Measurements from ENCODE around the gene GNAT1. TPM values are rescaled to one million over a fixed set of nuclear protein-coding genes. Genes with fewer than 3 reads are reported as not detected.
"Not testable (repeated sequence)": the region's sequence is repeated elsewhere in the genome, so short reads cannot be mapped to it uniquely, and the experiment has no call there.

GNAT1 gene
- total RNA-seq, 2 donors from 2014 or later: not detected

DNA sequence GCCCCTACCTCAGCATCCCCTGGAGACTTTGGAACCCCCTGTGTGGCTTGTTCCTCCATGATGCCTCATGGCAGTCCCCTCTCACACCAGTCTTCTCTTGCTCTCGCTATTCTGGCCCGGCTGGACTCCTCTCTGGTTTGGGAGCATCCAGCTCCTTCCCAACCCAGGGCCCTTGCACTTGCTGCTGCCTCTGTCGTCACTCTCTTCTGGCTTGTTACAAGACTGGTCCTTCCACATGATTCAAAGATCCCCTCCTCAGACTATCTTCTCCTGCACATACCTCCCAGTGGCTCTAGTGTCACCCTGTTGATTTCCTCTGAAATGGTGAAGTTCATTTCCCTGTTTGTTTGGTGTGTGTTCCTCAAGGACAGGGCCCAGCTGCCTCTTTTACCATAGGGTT is 38.1 kb downstream of the GNAT1 start:
- ATAC-seq: no peak
- intact Hi-C loops (cut with DNase I, micrococcal nuclease): no loop called here
- DNase-seq: no peak

- intact Hi-C loops (cut with DNase I, micrococcal nuclease): no loop called here
- ATAC-seq: no peak
- no peak for DNase-seq
Observed at GRCh38 chr3:50230104-50230793, 38.8 kb downstream of the GNAT1 start.

DNA sequence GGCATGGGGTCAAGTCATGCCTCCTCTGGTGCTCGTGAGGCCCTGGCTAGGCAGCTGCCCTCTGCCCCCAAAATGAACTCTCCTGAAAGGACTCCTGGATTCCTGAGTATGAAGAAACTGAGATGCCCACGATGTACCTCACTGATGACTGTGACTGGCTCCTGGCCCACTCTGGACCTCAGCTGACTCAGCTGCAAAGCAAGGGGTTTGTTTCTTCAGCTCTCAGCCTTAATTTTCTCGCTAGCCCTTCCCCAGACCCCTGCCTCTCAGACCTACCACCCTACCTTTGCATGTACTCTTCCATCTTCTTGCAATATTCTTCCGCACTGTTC is 39.4 kb downstream of the GNAT1 start:
- ATAC-seq (no peak), DNase-seq (no peak)
- intact Hi-C loops (cut with DNase I, micrococcal nuclease): no loop called here

DNA sequence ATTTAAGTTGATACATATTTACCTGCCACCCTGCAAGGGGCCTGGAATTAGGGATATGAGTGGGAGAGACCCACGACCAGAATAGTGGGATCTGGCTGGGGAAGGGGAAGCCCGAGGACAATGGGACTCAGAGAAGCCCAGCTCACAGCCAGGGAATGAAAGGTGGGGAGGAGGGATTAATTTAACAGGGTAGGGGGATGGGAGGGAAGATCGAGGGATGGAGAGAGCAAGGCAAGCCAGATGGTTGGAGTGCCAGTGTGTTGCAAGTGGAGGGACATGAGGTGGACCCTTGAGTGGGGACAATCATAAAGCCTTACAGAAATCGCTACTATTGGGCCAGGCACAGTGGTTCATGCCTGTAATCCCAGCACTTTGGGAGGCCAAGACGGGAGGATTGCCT is 40.2 kb downstream of the GNAT1 start:
- ATAC-seq: no peak
- DNase-seq: no peak
- intact Hi-C loops (cut with DNase I, micrococcal nuclease): no loop called here

DNA sequence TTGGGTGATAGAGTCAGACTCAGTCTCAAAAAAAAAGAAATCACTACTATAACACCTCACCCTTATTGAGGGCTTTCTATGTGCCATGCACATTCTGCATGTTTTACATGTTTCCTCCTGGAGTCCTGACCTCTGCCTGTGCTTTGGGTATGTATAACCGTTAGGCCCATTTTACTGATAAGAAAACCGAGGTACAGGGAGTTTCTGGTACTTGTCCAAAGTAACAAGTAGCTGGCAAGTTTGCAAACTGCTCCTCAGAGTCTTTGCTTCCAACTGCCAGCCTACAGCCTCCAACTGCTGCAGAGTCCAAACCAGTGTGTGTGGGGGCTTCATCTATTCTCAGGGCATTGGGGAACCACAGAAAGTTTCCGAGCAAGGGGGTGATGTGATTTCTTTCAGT is 40.9 kb downstream of the GNAT1 start:
- intact Hi-C loops (cut with DNase I, micrococcal nuclease): no loop called here
- no peak for ATAC-seq

DNA sequence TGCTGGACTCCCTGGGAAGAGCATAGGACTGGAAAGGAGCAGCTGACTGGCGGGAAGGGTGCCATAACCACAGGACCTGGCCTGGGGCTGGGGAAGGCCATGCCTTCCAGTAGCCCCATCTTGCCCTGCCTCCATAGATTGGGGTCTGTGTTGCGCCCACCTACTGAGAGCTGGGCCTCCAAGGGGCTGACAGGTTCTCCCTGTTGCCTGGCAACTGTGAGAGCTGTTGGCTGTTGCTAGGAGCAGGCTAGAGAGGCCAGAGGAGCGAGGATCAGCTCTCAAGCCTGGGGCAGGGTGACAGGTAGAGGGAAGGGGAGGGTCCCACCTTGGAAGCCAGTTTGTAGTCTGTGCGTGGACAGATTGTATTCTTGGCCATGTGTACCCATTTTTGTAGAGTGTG is 41.8 kb downstream of the GNAT1 start:
- intact Hi-C loops (cut with DNase I, micrococcal nuclease): no loop called here
- DNase-seq: no peak
- ATAC-seq: no peak

More for the DNA sequence above, 40.9 kb downstream of the GNAT1 start:
- DNase-seq: no peak

GRCh38 chr3:50235716-50236483 is 44.5 kb downstream of the GNAT1 start, which contains the start of gene GNAI2:
GNAI2 (plus strand) TSS chr3:50236204; CDS start chr3:50236336, 132 bp downstream.
- DNase-seq (peak; percentile 98 to 99), ATAC-seq (peak; percentile 87)
- intact Hi-C loops (cut with DNase I, micrococcal nuclease): no loop called here

- DNase-seq (no peak), ATAC-seq (no peak)
- intact Hi-C loops (cut with DNase I, micrococcal nuclease): no loop called here
Observed at GRCh38 chr3:50236484-50237132, 45.2 kb downstream of the GNAT1 start.

DNA sequence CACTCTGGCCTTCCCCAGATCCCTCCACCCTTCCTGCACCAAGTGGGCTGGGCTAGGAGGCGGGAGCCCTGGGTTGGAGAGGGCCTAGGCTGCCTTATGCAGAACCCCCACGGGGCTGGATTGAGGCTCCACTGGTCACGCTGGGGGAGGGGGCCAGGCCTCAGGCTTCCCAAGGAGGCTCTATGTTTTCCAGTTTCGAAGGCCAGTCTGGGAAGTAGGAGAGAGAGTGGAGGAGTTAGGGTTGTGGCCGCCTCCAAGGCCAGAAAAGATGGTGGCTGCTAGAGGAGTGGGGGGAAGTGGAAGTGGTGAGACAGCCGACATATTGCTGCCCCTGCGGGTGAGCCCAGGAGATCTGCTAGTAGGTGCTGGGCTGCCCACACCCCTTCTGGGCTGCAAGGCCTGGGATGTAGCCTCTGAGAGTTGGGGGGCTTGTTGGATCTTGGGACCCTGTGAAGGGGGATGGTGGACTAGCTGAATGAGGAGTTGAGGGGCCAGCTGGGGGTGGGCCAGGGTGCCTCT is 45.8 kb downstream of the GNAT1 start:
- intact Hi-C loops (cut with DNase I, micrococcal nuclease): no loop called here
- DNase-seq: peak in 1 of 2 donors; percentile 39
- no peak for ATAC-seq

GRCh38 chr3:50237754-50238548 is 46.5 kb downstream of the GNAT1 start:
- intact Hi-C loops (cut with DNase I, micrococcal nuclease): no loop called here
- ATAC-seq: no peak
- DNase-seq: peak; percentile 81 to 83

- ATAC-seq (peak; percentile 62), DNase-seq (peak; percentile 93 to 94)
- intact Hi-C loops (cut with DNase I, micrococcal nuclease): no loop called here
Observed at GRCh38 chr3:50238549-50239026, 47.2 kb downstream of the GNAT1 start.

DNA sequence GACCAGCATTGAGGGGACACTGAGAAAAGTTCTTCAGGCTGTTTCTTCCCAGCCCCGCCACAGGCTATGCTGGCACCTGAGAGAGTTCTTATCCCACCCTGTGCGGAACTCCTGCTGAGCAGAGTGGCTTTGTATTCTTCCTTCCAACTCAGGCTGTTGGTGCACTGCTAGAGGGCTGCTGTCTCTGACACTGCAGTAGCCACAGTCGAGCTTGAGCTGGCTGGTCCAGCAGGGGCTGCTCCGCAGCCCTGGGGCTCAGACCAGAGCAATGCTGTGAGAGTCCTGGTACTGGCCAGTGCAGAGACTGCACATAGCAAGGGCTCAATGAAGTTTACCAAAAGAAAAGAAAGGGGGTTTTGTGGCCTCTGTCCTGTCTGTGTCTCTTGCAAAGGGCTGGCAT is 48.2 kb downstream of the GNAT1 start:
- no peak for ATAC-seq
- intact Hi-C loops (cut with DNase I, micrococcal nuclease): no loop called here
- no peak for DNase-seq

- ATAC-seq (no peak), DNase-seq (no peak)
- intact Hi-C loops (cut with DNase I, micrococcal nuclease): no loop called here
Observed at GRCh38 chr3:50241163-50241562, 49.8 kb downstream of the GNAT1 start.

- ATAC-seq: no peak
- DNase-seq: no peak
- intact Hi-C loops (cut with DNase I, micrococcal nuclease): no loop called here
Observed at GRCh38 chr3:50241713-50242380, 50.4 kb downstream of the GNAT1 start.

GRCh38 chr3:50242381-50242770 is 51.0 kb downstream of the GNAT1 start:
- ATAC-seq: no peak
- DNase-seq: no peak
- intact Hi-C loops (cut with DNase I, micrococcal nuclease): no loop called here

DNA sequence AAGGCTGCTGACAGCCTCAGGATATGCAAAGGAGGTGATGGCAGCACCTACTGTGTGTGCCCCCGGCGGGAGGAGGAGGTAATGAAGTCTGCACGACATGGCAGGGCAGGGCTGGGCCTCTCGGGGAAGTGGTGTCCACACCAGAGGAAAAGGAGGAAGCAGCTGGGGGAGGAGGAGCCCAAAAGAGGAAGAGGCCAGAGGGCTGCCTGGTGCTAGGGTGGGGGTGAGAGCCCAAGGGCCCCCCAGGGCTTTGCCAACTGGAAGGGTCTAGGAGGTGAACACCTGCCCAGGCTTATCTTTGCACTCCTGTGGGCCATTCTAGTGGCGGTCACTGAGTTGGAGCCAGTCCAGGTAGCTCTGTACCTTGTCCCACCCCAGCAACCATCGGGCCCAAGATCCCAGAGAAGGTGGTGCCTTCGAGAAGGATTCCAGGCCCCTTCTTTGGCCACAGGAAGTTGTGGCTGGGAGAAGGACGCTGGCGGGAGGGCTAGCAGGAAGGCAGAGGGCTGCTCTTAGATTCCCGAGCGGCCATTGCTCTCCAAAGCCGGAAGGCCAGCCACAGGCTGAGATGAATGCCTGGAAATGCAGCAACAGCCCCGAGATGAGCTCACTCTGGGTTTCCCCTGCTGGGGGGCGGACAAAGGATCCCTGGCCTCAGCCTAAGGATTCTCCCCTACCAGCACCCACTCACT is 51.6 kb downstream of the GNAT1 start:
- ATAC-seq (no peak), DNase-seq (peak; percentile 68 to 76)
- intact Hi-C loops (cut with DNase I, micrococcal nuclease): no loop called here

DNA sequence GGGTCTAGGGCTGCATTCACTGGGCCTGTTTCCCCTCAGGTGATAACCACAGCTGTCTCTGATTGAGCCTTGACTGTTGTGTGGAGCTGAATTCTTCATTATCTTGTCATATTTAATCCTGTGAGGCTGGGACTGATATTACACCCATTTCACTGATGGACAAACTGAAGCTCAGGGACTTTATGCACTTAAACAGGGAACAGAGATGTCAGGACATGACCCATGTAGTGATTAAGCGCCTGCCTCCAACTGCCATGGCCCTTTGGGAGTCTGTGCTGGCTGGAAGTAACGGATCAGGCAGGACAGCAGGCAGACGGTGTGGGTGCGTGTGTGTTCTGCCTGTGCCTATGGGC is 52.1 kb downstream of the GNAT1 start:
- intact Hi-C loops (cut with DNase I, micrococcal nuclease): no loop called here
- ATAC-seq: no peak
- no peak for DNase-seq

DNA sequence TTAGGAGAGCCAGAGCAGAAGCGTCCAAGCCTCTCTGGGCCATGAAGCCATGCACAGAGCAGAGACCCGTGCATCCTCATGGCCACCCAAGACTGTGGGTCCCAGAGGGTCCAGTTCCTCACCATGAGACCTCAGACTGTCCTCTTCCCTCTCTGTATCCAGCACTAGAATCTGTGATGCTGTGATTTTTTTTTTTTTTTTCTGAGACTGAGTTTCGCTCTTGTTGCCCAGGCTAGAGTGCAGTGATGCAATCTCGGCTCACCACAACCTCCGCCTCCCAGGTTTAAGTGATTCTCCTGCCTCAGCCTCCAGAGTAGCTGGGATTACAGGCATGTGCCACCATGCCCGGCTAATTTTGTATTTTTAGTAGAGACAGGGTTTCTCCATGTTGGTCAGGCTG is 53.4 kb downstream of the GNAT1 start:
- ATAC-seq; DNase-seq; intact Hi-C loops (cut with DNase I, micrococcal nuclease): not testable (repeated sequence)
